Measurements from ENCODE around the gene ARHGEF7.

The ARHGEF7 gene

DNA sequence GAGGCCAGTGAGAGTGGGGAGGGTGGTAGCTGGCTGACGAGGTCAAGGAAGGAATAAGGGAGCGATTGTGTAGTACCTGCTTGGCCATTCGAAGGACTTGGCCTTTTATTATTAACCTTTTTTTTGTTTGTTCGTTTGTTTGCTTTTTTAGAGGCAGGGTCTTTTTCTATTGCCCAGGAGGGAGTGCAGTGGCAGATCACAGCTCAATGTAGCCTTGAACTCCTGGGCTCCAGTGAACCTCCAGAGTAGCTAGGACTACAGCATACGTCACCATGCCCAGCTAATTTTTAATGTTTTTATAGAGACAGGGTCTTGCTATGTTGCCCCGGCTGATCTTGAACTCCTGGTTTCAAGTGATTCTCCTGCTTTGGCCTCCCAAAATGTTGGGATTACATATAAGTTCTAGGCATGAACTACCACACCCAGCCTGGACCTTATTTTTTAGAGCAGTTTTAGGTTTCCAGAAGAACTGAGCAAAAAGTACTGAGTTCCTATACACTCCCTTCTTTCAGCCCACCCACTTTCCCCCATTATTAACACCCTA lies 25.5 kb downstream of the ARHGEF7 start:
- DNase-seq: no peak

DNA sequence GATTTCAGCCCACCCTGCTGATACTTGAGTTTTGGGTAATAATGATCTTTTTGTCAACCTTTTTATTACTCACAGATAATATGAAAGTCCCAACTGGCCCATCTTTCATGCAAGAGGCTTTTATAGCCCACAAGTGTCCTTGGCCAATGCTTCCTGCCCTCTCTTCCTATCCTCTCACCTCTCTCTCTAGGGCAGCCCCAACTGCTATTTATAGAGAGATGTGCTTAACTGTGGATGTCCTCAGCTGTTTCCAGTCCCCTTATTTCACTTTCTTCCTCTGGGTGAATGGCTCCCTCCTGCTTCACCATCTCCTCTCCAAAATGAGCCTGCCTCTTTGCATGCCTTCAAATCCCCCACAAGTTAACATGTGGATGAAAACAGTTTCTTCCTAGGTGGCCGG lies 27.4 kb downstream of the ARHGEF7 start:
- DNase-seq: no peak

DNA sequence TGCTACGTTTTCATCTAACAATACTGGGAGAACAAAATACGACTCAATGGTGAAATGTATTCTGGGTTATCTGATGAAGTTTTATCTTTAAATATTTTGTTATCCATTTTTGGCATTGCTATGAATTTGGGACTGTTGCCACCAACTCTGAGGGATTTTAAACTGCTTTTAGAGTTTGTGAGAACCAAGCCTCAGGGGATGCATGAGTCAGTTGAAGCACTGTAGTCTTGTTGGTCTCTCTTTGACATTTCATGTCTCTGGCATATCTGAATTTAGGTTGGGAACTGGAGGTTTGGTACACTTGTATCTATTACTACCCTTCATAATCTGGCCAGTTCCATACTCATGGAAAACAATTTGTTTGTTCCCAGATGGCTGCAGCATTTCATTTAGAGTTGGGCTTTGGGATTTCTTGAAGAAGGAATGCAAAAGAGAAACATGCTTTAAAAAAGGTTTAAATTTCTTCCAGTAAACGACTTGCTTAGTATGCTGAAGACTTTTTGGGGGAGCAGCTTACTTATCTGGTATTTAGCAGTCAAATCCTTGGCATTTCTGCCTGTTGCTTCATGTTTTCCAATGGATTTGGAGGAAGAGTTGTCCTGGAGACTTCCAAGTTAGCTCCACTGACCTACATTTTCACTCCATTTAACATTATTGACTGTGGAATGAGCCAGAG lies 28.9 kb downstream of the ARHGEF7 start:
- no peak for DNase-seq

GRCh38 chr13:111145071-111145470 lies 30.0 kb downstream of the ARHGEF7 start:
- no peak for DNase-seq

DNA sequence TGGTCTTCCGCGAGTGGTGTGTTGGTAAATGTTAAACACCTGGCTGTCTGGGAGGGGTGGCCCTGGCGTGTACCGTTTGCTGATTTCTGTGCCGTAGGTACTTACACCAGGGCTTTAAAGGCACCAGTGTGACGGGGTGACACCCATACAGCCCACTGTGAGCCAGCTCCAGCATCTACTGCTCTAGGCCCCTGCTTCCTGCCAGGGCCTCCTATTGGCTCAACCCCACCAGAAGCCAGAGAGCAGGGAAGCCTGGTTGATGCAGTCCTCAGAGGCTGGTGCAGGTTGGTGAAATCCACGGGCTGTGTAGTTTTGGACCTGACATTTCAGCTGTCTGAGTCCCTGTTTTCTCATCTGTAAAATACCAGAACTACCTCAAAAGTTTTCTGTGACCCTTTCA lies 30.4 kb downstream of the ARHGEF7 start:
- no peak for DNase-seq

DNA sequence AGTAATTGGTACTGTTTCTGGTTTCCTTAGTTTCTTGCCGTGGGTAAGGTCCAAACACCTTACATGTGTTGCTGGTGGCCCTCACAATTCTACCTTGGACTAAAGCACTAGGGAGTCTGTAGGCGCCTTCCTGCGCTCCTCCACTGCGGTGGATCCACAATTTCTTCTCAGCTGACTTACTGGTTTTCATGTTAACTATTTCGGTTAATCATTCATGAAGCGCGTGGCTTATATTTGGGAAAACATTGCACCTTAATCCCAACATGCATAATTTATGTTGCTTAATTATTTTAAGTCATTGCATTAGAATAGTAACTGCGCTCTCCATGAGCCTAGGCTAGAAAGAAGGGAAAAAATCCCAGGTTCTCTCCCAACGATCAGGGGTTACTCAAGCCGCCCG lies 37.7 kb downstream of the ARHGEF7 start:
- DNase-seq: no peak

DNA sequence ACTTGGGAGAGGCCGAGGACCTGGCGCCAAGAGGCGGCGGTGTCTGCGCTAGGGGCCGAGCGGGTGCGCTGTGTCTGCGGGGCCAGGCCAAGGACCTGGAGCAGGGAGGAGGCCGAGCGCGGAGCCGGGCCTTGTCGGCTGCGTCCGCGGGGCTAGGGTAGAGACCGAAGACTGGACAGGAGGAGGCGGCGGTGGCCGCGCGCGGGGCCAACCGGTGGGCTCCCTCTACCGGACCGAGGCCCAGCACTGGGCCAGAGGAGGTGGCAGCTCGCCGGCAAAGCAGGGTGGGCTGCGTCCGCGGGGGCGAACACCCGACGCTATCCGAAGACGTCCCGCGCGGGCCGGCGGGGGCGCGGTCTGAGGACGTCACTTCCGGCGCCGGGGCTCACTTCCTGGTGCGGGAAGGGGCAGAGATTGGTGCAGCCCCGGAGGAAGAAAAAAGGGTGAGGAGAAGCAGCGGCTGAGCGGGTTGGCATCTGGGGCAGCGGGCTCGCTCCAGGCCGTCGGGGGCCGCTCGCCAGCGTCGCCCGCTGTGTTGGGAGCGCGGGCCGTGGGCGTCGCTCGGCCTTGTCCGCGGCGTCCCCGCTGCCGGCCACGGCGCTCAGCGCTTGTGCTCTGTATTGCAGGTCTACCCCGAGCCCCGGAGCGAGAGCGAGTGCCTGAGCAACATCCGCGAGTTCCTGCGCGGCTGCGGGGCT lies 38.3 kb downstream of the ARHGEF7 start:
- peak; percentile 92 for DNase-seq

DNA sequence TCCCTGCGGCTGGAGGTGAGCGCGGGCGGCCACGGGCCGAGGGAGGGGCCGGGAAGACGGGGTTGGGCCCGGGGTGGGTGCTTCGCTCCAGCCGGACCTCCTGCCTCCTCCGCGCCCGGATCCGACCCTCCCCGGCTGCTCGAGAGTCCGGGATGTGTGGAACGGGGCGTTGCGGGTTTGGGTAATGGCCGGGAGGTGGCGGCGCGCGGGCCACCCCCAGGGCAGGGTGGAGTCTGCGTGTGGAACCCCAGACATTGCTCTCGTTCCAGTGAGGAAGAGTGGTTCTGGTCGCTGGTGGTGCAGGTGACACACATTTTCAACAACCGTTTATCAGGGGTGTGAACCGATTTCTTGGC lies 38.8 kb downstream of the ARHGEF7 start:
- DNase-seq: peak; percentile 53

DNA sequence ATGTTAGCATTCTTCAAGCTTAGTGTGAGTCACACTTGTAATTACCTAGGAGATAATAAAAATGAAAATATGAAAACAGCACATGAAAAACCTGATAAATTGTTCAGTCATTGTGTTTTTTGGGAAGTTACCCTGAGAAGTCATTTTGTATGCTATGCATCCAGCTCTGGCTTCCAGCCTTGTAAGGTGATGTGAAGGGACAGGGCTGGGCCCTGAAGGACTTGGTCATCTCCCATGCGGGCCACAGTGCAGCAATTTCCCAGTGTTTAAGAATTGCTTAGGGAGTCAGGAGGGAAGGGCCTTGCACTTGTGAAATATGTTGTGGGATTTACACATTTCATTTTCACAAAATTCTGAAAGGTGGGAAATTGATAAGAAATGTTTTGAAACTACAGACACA lies 41.3 kb downstream of the ARHGEF7 start:
- no peak for DNase-seq

GRCh38 chr13:111158136-111158805 lies 43.2 kb downstream of the ARHGEF7 start:
- no peak for DNase-seq

GRCh38 chr13:111159362-111160320 lies 44.5 kb downstream of the ARHGEF7 start:
- no peak for DNase-seq

- DNase-seq: no peak
Measured at GRCh38 chr13:111160648-111161047, 45.5 kb downstream of the ARHGEF7 start.

DNA sequence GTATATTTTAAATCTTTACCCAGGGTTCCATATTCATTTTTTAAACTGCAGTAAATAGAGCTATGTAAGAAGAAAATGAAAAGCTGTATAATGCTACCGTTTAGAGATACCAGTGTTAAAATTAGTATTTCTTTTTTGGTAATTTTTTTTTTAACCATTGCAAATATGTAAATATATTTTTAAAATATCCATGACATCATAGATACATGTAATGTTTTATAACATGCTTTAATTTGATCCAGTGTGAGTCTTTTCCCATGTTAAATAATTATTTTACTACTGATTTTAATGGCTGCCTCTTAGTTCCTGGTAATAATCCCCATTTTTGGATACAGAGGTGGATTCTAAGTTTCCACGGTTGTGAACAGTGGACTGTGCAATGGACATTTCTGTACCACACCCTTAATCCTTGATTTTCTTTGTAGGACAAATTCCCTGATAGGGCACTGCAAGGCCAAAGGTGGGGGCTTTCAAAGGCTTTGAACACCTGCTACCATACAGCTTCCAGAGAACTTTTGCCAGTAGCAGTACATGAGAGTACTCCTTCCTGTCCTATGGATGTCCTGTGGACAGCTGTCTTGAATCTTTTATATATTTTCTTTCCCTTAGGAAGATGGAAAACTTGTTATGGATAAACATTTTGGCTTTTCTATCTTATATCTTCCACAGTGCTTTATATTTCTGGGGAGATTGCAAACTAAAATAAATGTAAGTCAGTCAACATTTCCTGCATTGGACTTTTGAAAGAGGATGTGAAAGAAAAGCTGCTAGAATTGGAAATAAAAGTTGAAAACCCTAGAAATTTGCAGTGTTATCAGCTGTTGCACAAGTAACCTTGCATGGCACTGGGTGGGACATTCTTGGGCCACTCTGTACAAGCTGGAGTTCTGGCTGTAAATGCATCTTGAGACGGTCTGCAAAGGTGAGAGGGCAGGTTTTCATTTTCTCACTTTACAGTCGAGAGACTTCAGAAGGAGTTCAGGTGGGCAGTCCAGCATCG lies 46.8 kb downstream of the ARHGEF7 start:
- no peak for DNase-seq

DNA sequence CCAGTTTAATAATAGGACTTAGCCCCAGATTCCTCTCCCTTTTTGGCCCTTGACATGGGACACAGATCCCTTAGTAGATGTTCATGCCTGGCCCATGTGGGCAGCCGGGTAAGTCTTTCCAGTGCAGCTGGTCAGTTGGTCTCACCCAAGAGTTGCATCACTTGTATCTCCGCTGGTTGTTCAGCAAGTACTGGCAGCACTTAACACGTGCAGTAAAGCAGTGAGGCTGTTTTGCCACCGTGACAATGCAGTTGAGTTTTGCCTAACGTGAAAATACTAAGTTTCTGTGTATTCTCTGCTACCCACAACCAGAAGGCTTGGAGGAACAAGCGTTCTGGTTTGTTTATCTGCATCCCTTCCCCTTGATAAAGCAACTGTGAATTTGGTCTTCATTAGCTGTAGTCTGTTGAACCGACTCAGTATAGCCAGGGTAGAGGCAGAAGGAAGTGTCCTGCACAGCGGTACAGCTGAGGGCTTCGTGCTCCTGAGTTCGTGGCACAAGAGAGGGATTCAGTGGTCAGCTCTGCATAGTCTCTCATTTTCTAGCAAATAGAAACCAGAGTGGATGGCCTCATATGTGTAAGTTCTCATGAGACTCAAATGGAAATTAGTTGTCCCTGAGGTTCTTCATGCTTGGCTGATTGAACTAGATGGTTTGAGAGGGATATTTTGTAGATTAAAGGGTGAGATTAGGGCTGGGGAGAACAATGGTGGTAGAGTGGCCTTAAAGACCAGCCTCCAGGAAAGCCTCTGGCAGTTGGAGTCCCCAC lies 50.3 kb downstream of the ARHGEF7 start:
- no peak for DNase-seq

GRCh38 chr13:111166882-111167675 lies 52.0 kb downstream of the ARHGEF7 start:
- no peak for DNase-seq

DNA sequence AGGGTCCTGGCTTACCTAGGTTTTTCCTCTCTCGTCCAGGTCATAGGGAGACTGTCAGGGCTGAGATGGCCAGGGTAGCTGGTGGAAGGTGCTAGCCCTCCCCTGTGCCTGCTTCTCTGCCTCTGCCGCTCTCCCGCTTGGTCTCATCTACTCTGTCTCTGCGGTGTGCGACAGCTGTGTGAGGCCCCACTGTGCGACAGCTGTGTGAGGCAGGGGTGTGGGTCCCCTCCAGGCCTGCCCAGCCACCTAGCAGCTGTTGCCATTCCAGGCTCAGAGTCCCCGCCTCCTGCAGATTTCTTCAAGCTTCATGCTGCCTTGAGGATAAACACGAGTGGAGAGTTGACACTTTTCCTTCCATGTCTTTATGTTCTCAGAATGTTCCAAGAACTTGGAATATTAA lies 53.0 kb downstream of the ARHGEF7 start:
- no peak for DNase-seq

DNA sequence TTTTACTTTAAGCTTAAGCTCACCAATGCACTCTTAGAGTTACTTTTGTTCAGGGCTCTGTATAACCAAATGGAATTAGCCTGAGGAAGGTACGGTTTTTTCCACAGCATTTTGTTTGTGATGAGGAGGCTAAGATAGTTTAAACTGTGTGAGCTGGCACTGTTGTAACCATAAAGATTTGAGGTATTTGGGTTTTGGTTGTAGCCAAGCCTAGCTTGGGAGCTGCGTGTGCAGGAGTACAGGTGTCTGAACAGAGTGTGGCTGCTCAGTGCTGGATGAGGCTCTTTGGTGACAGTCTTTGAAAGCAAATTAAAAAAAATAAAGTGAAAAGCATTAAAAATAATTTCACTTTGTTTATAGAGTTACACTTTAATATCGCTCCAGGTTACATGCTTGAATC lies 56.0 kb downstream of the ARHGEF7 start:
- DNase-seq: no peak

DNA sequence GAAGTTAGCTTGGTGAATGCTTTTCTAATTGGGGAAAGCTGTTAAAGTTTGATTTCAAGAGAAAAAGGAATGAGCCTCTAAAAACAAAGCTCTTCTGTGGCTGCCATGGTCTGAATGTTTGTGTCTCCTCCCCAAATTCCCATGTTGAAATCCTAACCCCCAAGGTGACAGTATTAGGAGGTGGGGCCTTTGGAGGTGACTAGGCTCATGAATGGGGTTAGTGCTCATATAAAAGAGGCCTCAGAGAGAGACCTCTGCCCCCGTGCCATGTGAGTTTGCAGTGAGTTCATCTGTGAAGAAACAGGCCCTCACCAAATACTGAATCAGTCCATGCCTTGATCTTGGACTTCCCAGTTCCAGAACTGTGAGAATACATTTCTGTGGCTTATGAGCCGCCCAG lies 56.5 kb downstream of the ARHGEF7 start:
- DNase-seq: no peak

GRCh38 chr13:111174377-111175114 lies 59.4 kb downstream of the ARHGEF7 start:
- no peak for DNase-seq

All from CD4-positive, alpha-beta T cell treated with Interleukin-17A for 1 hour (primary cell).